Psoas muscle (tissue), 8 donors: Measurements from ENCODE around the gene ADSS1. TPM values are rescaled to one million over a fixed set of nuclear protein-coding genes. Genes with fewer than 3 reads are reported as not detected.

Source experiments
- ATAC-seq, 4 donors: fragments of 200-7000 bp; cut with Tn5 transposase; one replicate each; pipeline ENCODE4 v1.9.1; 2020; ENCODE audit warnings: moderate library complexity in 3 of 4, mild to moderate bottlenecking in 2 of 4
- DNase-seq, 2 donors: peaks; one replicate each; pipeline ENCODE4 v3.0.0-alpha.2; 2020
- H3K27ac ChIP-seq: fragments of 200-600 bp; one replicate; pipeline ENCODE4 v1.8.0; 2022
- H3K27me3 ChIP-seq, 3 donors: fragments of 200-600 bp in 1 of 3; one replicate each; pipeline versions ENCODE4 v1.6.1 to v1.8.0; 2013 to 2022; ENCODE audit warnings: low read length in 2 of 3, mild to moderate bottlenecking in 2 of 3, moderate library complexity in 1 of 3; ENCODE audit not compliant: insufficient read depth in 3 of 3
- H3K36me3 ChIP-seq, 2 donors: fragments of 200-600 bp in 1 of 2; one replicate each; pipeline versions ENCODE4 v1.6.1 to v1.8.0; 2013 to 2022; ENCODE audit warnings: low read depth in 1 of 2, mild to moderate bottlenecking in 1 of 2, moderate library complexity in 1 of 2; ENCODE audit not compliant: insufficient read depth in 1 of 2
- H3K4me1 ChIP-seq: fragments of 200-600 bp; one replicate; pipeline ENCODE4 v1.8.0; 2022
- H3K4me3 ChIP-seq: fragments of 200-600 bp; one replicate; pipeline ENCODE4 v1.8.0; 2022; ENCODE audit warnings: mild to moderate bottlenecking
- H3K9me3 ChIP-seq: fragments of 200-600 bp; one replicate; pipeline ENCODE4 v1.8.0; 2022
- WGBS, 3 donors: extraction: QIAGEN DNeasy Blood & Tissue Kit; methylation state at CpG; one replicate each; pipeline versions ENCODE4 v1.1.6 to v1.1.7; 2013; 5-methylcytosine and 5-hydroxymethylcytosine counted together
- intact Hi-C, 2 donors: fragments of 100-400 bp; cut with DNase I; formaldehyde crosslinking; loops; one replicate each; pipeline versions ENCODE4 v1.11.0 to v1.14.2; 2022
- polyA plus RNA-seq, 3 donors: library from polyadenylated mRNA; stranded (reverse); fragments of 200-250 nt; gene quantifications; one replicate each; pipeline ENCODE4 v1.2.3, GENCODE V29; 2013
- total RNA-seq, 4 donors: library from RNA; stranded (reverse); fragmentation: NEBNext Ultra II Directional in 2 of 4; extraction: Animal tissue kit (Norgen Biotek cat#: 25700) in 2 of 4; gene quantifications; one replicate each; pipeline versions ENCODE4 v1.2.1 to v1.2.4, GENCODE V29; 2021 to 2023
- TF ChIP-seq, protein P1 (sequence below): fragments of 200-600 bp; IDR thresholded peaks from one replicate; pipeline ENCODE4 v1.8.0; 2022; ENCODE audit warnings: antibody characterized with exemption
- donor health status: healthy with polysubstance abuse.
- donor health status: DM: no; HTN: no; CAD: no; lungs with moderate emphysema.
- donor health status: Bipolar disorder and iron deficiency.
- donor health status: healthy.
- donor health status: DM: yes; HTN: yes; CAD: no.
- donor health status: DM: no; HTN: no; CAD: no.
- donor health status: DM: no; HTN: no; CAD: no.
- donor health status: DM: yes; HTN: yes; CAD: no.

Gene ADSS1
- total and polyA plus RNA-seq, 7 donors = 187 to 394 (median 300) TPM

DNA sequence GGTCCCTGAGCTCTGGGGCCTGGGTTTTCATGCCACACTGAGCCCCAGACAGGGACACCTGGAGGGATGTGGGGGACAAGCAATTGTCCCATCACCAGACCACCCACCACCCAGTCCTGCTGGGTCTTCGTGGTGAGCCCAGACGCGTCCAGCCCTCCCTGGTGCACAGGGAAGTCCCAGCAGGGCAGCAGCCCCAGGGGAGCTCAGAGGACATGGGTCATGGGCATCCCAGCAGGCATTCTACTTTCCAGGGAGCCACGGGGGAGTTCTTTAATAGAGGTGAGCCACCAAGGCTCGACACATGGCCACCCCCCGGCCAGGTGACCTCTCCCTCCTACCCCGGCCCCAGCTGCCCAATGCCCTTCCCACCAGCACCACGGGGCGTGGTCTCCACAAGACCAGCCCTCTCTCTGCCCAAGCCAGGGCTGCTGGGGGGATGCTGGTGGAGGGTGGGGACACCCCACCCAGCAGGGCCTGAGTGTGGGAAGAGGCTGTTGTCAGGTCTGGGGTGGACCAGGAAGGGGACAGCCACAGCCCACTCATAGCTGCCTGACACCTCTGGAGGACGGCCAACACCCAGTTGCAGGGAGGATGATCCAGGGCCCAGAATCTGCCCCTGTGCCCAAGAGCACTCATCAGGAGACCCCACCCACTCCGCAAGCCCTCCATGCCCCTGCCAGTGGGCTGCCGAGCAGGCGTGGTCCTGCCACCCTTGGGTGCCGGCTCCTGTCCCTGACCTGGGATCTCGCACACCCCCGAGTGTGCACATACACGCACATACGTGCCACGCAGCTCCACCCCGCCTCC lies 57.4 kb downstream of the ADSS1 start:
- no peak overlapping the region for H3K4me3 ChIP-seq
- peaks cover 0 to 13% of the 10 kb centered on the region in 2 donors for H3K36me3 ChIP-seq
- DNase-seq (no peak), ATAC-seq (no peak)
- H3K9me3 ChIP-seq = no peaks in the 10 kb centered on the region
- intact Hi-C loops = no loop called here
- no peaks in the 10 kb centered on the region for H3K27me3 ChIP-seq
- 86 to 90% (median 88%) methylated on average over 16 to 20 of the region's 20 CpGs for WGBS, 3 donors
- no peak overlapping the region for H3K27ac ChIP-seq
- TF ChIP-seq, protein P1, sequence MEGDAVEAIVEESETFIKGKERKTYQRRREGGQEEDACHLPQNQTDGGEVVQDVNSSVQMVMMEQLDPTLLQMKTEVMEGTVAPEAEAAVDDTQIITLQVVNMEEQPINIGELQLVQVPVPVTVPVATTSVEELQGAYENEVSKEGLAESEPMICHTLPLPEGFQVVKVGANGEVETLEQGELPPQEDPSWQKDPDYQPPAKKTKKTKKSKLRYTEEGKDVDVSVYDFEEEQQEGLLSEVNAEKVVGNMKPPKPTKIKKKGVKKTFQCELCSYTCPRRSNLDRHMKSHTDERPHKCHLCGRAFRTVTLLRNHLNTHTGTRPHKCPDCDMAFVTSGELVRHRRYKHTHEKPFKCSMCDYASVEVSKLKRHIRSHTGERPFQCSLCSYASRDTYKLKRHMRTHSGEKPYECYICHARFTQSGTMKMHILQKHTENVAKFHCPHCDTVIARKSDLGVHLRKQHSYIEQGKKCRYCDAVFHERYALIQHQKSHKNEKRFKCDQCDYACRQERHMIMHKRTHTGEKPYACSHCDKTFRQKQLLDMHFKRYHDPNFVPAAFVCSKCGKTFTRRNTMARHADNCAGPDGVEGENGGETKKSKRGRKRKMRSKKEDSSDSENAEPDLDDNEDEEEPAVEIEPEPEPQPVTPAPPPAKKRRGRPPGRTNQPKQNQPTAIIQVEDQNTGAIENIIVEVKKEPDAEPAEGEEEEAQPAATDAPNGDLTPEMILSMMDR = no peak
- H3K4me1 ChIP-seq = no peaks in the 10 kb centered on the region

DNA sequence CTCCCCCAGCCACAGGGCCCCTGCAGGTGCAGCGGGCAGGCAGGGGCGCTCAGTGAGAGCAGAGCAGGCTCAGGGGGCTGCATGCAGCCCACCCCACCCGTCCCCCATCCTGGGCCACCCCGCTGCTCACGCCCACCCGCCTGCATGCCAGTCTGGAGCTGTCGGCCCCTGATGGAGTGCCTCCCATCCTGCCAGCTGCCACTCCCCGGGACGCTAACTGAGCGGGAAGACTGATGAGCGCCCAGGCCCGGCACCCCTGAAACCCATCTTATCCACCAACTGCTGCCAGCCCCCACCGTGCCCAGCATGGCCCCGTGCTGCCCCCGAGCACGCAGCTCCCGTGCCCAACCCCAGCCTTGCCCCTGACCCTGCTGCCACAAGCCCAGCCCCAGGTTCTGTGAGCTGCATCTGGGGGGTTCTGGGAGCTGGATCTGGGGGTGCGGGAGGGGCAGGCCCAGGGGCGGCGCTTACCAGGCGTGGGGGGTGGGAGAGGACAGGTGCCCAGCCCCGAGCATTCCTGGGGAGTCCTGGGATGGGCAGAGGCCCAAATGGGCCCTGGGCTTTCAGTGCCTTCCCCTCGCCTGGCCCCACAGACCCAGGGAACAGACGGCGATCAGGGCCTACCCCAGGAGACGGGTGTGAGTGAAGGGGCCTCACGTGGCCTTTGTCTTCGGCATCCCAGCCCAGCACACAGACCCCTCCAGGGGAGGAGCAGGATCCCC lies 58.2 kb downstream of the ADSS1 start:
- Histone ChIP-seq H3K4me3 (no peak overlapping the region), H3K9me3 (no peaks in the 10 kb centered on the region), H3K36me3 (peaks cover 0 to 13% of the 10 kb centered on the region in 2 donors), H3K27ac (no peak overlapping the region), H3K4me1 (peaks cover 5% of the 10 kb centered on the region), H3K27me3 (no peaks in the 10 kb centered on the region)
- WGBS, 3 donors = 88 to 90% (median 89%) methylated on average over 24 to 28 of the region's 28 CpGs
- ATAC-seq (no peak), DNase-seq (no peak)
- TF ChIP-seq, protein P1 = no peak
- intact Hi-C loops = no loop called here

DNA sequence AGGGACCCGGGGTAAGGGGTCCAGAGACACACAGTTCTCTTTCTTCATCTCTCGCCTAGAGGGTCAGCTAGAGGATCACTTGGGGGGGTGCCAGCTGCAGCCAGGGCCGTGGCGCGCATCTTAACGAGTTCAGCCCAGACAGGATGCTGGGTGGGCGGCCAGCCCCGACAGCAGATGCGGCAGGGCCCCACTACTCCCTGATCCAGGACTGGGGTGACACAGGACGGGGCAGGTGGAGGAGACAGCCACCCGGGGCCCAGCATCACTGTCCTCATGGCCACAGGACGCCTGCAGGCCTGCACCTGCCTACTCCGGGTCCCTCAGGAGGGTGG lies 58.7 kb downstream of the ADSS1 start:
- 80 to 82% (median 81%) methylated on average over 12 to 13 of the region's 13 CpGs for WGBS, 3 donors
- DNase-seq = no peak
- H3K27ac ChIP-seq = no peak overlapping the region
- ATAC-seq = no peak
- TF ChIP-seq, protein P1 = no peak
- H3K4me3 ChIP-seq = no peak overlapping the region
- intact Hi-C loops = no loop called here
- peaks cover 7% of the 10 kb centered on the region for H3K4me1 ChIP-seq
- H3K27me3 ChIP-seq = no peaks in the 10 kb centered on the region
- H3K9me3 ChIP-seq = no peaks in the 10 kb centered on the region
- peaks cover 0 to 13% of the 10 kb centered on the region in 2 donors for H3K36me3 ChIP-seq

DNA sequence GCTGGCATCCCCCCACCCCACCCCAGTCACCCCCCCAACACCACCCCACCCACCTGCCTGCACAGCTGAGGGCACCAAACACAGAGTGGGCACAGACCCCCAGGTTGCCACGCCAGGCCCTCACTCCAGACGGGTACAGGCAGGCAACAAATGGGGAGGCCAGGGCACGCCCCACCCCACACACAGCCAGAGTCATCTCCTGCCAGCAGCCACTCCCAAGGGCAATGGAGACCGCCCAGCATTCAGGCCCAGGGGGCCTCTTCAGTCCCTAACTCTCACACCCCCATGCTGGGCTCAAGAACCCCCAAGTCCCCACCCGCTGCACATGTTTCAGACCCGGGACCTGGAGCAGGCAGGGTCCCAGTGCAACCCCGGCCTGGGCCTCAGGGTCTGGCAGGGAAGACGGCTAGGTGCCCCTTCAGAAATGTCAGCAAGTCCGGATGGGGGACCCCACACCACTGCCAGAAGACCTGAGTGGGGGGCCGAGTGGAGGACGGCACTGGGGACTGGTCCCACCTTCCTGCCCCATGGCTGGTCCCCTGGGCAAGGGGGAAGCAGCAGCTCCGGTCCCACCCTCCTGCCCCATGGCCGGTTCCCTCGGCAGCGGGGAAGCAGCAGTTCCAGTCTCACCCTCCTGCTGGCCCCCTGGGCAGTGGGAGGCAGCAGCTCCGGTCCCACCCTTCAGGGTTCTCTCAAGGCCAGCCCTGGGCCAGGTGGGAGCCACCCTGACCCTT lies 59.6 kb downstream of the ADSS1 start:
- 84 to 89% (median 88%) methylated on average over 15 to 16 of the region's 16 CpGs for WGBS, 3 donors
- intact Hi-C loops = no loop called here
- H3K27ac ChIP-seq = no peak overlapping the region
- no peaks in the 10 kb centered on the region for H3K27me3 ChIP-seq
- peaks cover 0 to 20% of the 10 kb centered on the region in 2 donors for H3K36me3 ChIP-seq
- TF ChIP-seq, protein P1 = no peak
- peaks cover 7% of the 10 kb centered on the region for H3K4me1 ChIP-seq
- DNase-seq (no peak), ATAC-seq (no peak)
- no peaks in the 10 kb centered on the region for H3K9me3 ChIP-seq
- no peak overlapping the region for H3K4me3 ChIP-seq
